NCI-H2029 treated with DMSO at 0.1 percent for 48 hours (cell line): ENCODE results near the gene RGS7.
"Not testable (repeated sequence)": the region's sequence is repeated elsewhere in the genome, so short reads cannot be mapped to it uniquely, and the experiment has no call there.

ENCODE experiments used
- DNase-seq: peaks from one replicate; lab custom pipeline; 2025; lab: John Stamatoyannopoulos, UW

RGS7 gene

DNA sequence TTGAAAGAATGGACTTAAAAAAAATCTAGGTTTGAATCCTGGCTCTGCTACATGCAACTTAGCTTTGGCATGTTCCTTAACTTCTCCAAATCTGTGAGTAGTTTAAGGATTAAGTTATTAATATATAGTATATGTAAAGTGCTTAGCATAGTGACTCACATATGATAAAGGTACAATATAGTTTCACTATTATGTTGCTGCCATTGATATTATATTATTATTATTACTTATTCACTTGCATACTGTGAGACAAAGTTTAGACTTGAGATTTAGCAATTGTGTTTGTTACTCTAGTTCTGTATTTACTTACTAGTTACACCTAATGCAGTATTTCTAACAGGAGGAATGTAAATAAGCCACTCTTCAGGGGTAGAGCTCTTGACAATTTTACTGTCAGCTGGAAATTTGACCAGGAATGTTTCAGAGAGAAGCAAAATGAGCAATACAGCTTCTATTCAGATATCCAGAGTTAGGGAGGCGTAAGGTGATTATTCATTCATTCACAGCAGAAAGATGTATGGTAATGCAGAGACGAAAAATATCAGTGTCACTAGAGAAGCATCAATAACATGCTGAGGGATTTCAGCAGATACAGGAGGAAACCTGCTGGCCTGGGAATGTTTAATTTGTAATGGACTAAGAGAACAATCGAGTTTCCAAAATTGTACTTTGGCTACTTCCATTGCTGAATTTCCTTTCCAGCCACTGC is 25.5 kb downstream of the RGS7 start:
- DNase-seq, result no peak

DNA sequence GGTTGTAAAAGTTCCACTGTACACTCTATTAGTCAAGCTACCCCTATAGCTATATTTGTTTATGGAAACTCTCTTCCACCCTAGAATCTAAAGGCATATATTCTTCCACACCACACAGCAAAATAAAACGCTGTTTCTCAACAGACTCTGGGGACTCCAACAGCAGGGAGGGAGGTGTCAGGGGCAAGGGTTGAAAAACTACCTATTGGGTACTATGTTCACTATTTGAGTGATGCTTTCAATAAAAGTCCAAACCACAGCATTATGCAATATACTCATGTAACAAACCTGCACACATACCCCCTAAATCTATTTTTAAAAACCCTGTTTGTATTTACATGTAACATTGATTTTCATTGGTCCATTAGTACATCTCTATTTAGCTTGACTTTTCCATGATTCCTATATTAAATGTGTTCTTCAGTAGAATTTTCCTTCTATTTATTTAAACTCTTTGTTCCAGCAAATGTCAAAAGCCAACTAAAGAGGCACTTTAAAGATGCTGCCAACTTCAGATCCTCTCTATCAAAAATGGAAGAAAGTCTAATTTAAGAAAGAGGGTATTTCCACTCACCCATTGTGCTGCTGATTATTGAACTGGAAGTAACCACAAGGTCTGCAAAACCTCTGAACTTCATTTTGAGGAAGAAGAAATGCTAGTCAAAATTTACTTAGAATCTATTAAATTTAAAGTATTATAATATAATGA is 26.2 kb downstream of the RGS7 start:
- DNase-seq, result no peak

GRCh38 chr1:241325456-241325855 is 31.5 kb downstream of the RGS7 start:
- no peak for DNase-seq

DNA sequence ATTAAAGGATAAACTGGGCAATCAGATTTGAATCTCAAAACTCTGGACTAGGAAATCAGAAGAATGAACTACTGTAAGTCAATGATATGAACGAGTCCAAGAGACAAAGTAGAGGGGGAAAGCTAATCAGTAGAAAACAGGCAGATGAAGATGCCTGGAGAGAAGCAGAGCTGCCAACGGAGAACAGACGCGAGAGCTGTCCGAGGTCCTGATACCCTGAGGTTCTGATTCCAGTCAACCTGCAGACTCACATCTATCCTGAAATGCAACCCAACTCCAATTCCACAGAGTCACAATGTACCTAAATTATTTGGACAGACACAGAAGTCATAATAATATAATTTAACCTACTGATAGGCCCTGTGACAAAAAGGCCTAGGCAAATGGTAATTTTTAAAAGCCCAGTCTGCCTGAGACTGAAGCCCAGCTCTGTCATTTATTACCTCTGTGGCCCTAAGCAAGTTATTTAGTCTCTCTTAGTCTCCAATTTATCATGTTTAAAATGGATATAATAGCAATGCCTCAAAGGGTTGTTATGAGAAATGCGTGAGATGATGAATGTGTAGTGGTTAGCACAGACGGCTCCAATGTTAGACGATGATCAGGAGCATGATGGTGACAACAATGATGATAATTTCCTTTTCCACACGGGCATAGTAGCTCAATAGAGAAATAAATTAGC is 33.4 kb downstream of the RGS7 start:
- no peak for DNase-seq

DNA sequence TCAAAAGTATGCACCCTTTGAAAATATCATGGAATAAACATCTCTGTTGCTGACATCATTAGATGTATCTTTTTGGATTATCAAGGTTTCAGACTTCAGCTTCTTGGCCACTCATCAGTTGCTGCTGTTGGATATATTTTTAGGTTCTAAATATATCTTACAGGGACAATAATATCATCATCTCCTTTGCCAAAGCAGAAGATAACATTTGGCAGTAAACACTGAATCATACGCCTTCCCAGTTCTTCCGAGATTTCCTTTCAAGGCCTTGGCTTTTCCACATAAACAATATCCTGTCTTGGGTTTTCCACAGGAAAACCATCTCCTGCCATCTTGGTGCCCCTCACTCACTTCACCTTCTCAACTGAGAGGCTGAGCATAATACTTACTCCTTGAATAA is 39.3 kb downstream of the RGS7 start:
- DNase-seq, result no peak

DNA sequence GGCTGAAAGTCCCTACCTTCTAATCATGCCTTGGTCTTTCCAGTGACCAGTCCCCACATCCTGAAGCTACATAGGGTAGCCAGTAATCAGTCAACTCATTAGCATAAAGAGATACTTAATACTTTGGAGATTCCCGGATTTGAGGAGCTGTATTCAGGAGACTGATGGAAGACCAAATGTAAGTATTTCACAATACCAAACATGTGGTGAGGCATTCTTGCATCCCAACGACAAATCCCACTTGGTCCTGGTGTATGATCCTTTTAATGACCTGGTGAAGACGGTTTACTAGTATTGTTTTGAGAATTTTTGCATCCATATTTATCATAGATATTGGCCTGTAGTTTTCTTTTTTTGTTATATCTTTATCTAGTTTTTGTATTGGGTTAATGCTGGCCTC is 40.6 kb downstream of the RGS7 start:
- no peak for DNase-seq

- no peak for DNase-seq
Observed at GRCh38 chr1:241311056-241311746, 45.8 kb downstream of the RGS7 start.

- DNase-seq, result no peak
Observed at GRCh38 chr1:241310451-241310850, 46.6 kb downstream of the RGS7 start.

- no peak for DNase-seq
Observed at GRCh38 chr1:241309651-241310050, 47.4 kb downstream of the RGS7 start.

DNA sequence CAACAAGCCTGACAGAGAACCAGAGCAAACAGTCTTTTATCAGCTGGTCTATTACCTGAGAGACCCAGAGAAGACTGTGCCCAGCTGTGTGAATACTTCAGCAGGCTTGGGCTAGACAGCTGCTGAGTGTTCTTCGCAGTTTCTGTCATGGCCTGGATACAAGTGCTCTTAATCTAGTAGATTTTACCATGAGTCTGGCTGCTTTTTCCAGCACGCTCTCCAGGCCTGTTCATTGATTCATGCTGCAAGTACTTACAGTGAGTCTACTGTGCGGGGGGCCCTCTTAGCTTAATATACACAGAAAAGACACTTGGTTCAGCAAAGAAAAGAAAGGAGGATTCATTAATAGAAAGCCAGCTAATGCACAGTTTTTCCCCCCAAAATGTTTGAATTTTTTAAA is 48.5 kb downstream of the RGS7 start:
- DNase-seq, result no peak

DNA sequence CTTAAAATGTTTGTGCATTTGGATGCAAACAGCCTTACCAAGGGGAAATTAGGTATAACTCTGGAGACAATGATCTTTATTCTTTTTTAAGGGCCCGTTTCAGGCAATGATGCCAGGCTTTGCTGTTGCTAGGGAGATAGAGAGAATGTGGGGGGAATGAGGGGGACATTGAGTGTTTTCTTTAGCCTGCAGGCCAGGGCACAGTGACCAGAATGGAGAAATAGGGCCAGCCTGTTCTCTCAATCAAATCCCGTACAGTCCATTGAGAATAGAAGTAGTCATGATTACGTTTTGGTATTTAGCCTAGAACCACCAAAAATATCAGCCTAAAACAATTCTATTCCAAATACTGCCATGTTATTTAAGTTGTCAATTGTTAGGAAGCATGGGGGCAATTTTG is 49.0 kb downstream of the RGS7 start:
- DNase-seq, result no peak

- no peak for DNase-seq
Observed at GRCh38 chr1:241306125-241306790, 50.7 kb downstream of the RGS7 start.

DNA sequence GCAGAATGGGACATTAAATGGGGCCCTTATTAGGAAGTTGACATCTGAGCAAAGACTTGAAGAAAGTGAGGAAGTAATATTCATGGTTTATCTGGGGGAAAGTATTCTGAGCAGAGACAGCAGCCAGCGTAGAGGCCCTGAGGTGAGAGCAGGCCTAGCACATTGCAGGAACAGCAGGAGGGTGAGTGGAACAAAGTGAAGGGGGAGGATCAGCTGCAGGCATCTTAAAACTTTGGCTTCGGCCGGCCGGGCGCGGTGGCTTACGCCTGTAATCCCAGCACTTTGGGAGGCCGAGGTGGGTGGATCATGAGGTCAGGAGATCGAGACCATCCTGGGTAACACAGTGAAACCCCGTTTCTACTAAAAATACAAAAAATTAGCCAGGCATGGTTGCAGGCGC is 55.0 kb downstream of the RGS7 start:
- DNase-seq, result not testable (repeated sequence)

DNA sequence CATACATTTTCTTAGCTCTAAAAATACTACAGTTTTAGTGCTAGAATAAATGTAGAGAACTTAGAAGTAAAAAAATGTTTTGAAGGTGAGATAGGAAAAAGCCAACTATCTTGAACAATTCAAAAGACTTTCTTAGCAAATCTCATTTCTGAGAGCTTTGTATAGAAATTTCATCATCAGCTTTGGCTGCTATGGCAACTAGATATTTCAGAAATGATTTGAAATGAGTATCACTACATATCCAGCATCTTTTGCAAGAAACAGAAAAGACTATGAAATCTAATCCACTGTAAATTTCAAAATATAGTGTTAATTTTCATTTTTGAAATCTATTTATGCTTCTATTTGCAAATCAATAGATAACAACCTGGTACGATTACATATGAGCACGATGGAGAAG is 57.7 kb downstream of the RGS7 start:
- no peak for DNase-seq

- DNase-seq, result no peak
Observed at GRCh38 chr1:241292973-241293372, 64.0 kb downstream of the RGS7 start.

DNA sequence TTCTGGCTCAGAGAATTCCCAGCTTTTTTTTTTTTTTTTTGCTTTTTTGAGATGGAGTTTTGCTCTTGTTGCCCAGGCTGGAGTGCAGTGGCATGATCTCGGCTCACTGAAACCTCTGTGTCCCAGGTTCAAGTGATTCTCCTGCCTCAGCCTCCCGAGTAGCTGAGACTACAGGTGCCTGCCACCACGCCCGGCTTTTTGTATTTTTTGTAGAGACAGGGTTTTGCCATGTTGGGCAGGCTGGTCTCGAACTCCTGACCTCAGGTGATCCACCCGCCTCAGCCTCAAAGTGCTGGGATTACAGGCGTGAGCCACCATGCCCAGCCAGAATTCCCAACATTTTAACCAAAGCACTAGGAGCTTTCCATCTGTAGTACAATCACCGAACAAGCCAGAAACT is 65.5 kb downstream of the RGS7 start:
- DNase-seq, result not testable (repeated sequence)

- DNase-seq, result no peak
Observed at GRCh38 chr1:241286486-241286885, 70.5 kb downstream of the RGS7 start.

DNA sequence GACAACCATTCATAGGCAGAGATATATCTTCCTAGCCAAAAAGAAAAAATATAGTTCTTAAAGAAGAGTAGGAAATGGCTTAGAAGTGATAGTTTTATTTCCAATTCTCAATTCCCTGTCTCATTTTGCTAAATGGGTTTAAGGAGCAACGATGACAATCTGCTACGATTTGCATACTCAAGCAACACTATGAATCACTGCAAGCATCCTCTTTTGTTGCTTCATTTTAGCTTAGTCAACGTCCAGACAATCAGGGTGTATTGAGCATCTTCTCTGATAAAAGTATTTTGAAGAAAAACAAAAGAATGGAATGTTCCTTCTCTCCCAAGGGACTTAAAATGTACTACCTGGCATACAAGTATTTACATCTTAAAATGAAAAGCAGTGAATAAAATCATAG is 80.6 kb downstream of the RGS7 start:
- DNase-seq, result no peak

DNA sequence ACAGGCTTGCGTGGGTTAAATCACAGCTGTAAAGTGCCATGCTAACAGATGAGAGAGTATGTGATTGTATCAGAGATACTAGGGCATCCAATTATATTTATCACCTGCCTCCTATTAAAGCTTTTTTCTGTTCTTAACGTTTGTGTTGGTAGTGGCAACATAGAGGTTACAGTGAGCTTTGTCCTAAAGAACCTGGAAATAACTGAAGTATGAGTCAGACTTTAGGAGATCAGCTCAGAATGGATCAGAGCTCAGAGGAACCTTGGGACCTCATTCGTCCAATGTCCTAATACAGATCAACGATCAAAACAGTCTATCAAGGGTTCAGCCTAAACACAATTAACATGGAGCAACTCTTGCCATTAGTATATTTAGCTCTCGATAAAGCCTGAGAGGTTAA is 81.0 kb downstream of the RGS7 start:
- DNase-seq, result no peak

DNA sequence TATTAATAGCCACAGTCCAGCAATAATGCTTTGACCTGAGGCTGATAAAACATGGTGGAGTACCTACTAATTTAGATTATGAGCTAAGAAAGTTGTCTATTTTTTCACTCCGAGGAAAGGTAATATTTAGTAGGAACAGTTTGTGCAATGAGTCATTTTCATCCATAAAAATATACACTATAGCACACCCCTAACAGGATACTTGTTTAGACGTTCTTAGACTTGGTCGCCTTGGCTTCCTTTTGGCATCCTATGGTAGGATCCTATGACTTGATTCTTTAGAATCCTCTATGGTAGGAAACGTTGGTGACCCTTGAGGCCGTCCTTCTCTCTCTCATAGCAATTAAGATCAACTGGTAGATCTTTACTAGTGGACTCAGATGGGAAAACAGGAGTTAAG is 81.8 kb downstream of the RGS7 start:
- no peak for DNase-seq

DNA sequence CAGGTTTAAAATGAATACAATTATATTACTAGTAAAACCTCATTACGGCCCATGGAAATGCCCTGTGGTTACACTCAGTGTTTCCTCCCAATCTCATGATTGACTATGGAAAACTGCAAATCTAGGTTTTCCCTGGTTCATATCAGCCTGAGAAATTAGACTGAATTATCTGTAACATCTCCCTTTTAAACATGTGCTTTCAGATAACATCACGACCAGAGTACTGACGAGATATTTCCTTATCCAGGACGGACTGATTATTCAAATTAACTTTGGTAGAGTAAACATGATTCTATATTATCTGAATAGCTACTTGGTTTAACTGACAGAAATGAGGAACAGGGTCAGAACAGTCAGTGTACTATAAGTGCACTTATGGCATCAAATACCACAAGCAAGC is 82.3 kb downstream of the RGS7 start:
- DNase-seq, result no peak

- DNase-seq, result no peak
Observed at GRCh38 chr1:241272828-241273227, 84.2 kb downstream of the RGS7 start.
